ENCODE measurements around the gene ZNF438. TPM values are rescaled to one million over a fixed set of nuclear protein-coding genes. Genes with fewer than 3 reads are reported as not detected.

ZNF438 gene
- total and polyA plus RNA-seq, 9 donors, result 6.2 to 12.7 (median 7.1) TPM

DNA sequence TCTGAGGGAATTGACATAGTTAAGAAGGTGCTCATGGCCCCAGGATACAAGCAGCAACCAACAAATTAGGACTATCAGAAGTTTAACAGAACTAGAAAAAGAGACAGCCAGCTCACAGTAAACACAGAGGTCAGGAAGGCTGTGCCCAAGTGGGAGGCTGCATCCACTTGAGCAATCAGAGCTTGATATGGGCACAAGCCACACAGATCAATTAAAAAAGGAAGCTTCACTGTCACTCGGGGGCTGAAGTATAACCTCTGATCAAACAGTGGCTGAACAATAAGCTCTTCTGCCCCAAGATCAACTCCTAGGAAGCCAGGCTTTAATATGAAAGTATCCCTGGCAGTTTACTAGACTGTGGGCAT lies 40.0 kb downstream of the ZNF438 start:
- TF ChIP-seq, protein P1, sequence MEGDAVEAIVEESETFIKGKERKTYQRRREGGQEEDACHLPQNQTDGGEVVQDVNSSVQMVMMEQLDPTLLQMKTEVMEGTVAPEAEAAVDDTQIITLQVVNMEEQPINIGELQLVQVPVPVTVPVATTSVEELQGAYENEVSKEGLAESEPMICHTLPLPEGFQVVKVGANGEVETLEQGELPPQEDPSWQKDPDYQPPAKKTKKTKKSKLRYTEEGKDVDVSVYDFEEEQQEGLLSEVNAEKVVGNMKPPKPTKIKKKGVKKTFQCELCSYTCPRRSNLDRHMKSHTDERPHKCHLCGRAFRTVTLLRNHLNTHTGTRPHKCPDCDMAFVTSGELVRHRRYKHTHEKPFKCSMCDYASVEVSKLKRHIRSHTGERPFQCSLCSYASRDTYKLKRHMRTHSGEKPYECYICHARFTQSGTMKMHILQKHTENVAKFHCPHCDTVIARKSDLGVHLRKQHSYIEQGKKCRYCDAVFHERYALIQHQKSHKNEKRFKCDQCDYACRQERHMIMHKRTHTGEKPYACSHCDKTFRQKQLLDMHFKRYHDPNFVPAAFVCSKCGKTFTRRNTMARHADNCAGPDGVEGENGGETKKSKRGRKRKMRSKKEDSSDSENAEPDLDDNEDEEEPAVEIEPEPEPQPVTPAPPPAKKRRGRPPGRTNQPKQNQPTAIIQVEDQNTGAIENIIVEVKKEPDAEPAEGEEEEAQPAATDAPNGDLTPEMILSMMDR (IDR thresholded peaks at IDR 0.05), result no peak
- no peak for TF ChIP-seq EP300 (IDR thresholded peaks at IDR 0.05)
- no peak for TF ChIP-seq POLR2A (IDR thresholded peaks at IDR 0.05)
- no peaks in the 10 kb centered on the region for H3K9me3 ChIP-seq
- WGBS, 3 donors, result 79 to 95% (median 84%) methylated on average over 1 of the region's 1 CpG
- no peaks in the 10 kb centered on the region for H3K36me3 ChIP-seq
- no peak overlapping the region for H3K4me3 ChIP-seq
- no peaks in the 10 kb centered on the region for H3K27me3 ChIP-seq
- intact Hi-C loops (cut with DNase I), result no loop called here
- no peak overlapping the region for H3K27ac ChIP-seq
- DNase-seq, result no peak
- peaks cover 6% of the 10 kb centered on the region for H3K4me1 ChIP-seq (ENCODE audit: insufficient read depth)

DNA sequence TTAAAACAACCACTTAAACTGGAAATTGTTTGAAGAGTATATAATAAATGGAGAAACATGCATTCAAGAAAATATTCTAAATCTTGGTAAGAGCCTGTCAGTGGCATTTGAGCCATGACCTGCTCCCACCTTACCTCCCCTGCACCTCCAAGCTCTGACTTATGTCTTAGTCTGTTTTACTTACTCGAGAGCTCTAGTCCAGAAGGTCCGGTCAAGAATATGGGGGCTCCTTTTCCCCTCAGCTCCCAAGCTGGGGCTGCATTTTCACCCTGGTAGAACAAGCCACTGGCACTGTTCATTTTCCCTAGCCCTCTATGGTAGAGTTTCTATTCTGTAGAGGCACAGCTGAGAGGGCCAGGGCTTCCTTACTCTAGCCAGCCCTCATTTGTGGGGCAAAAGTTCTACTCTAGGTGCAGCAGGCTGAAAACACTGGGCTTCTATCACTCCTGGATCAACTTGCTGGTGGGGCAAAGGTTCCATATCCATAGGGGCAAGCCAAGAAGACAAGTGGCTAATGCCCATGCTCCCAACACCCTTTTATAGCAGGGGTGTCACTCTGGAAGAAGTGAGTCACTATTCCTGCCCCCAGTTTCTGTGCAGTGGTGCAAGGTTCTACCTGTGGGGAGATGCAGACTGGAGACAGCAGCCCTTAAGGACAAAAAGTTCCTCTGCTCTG lies 40.6 kb downstream of the ZNF438 start:
- Histone ChIP-seq H3K36me3 (no peaks in the 10 kb centered on the region), H3K9me3 (no peaks in the 10 kb centered on the region), H3K4me1 (ENCODE audit: insufficient read depth) (peaks cover 6% of the 10 kb centered on the region), H3K27me3 (no peaks in the 10 kb centered on the region), H3K4me3 (no peak overlapping the region), H3K27ac (no peak overlapping the region)
- intact Hi-C loops (cut with DNase I), result no loop called here
- WGBS, 3 donors, result 98 to 100% (median 98%) methylated on average over 2 of the region's 2 CpGs
- DNase-seq, result no peak
- TF ChIP-seq POLR2A (IDR thresholded peaks at IDR 0.05) (no peak), EP300 (IDR thresholded peaks at IDR 0.05) (no peak)
- TF ChIP-seq, protein P1 (IDR thresholded peaks at IDR 0.05), result no peak

DNA sequence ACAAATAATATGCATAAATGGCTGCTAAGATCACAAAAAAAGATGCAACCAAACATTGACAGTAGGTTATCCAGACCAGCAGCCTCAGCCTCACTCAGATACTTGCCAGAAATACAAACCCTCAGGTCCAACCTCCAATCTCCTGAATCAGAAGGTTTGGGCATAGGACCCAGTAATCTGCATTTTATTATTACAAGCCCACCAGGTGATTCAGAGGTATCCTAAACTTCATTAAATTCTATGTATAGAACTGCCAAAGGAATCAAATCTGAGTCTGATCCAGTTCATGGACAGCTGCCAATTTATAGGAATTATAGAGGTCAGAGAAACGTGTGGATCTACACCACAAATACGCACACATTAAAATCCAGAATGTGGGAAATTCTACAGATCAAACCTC lies 41.3 kb downstream of the ZNF438 start:
- Histone ChIP-seq H3K4me1 (ENCODE audit: insufficient read depth) (peaks cover 6% of the 10 kb centered on the region), H3K27me3 (no peaks in the 10 kb centered on the region), H3K36me3 (no peaks in the 10 kb centered on the region), H3K27ac (no peak overlapping the region), H3K4me3 (no peak overlapping the region), H3K9me3 (no peaks in the 10 kb centered on the region)
- no peak for DNase-seq
- WGBS, 3 donors, result 92 to 96% (median 93%) methylated on average over 2 of the region's 2 CpGs
- intact Hi-C loops (cut with DNase I), result no loop called here
- no peak for TF ChIP-seq EP300 (IDR thresholded peaks at IDR 0.05)
- TF ChIP-seq, protein P1 (IDR thresholded peaks at IDR 0.05), result no peak
- no peak for TF ChIP-seq POLR2A (IDR thresholded peaks at IDR 0.05)

DNA sequence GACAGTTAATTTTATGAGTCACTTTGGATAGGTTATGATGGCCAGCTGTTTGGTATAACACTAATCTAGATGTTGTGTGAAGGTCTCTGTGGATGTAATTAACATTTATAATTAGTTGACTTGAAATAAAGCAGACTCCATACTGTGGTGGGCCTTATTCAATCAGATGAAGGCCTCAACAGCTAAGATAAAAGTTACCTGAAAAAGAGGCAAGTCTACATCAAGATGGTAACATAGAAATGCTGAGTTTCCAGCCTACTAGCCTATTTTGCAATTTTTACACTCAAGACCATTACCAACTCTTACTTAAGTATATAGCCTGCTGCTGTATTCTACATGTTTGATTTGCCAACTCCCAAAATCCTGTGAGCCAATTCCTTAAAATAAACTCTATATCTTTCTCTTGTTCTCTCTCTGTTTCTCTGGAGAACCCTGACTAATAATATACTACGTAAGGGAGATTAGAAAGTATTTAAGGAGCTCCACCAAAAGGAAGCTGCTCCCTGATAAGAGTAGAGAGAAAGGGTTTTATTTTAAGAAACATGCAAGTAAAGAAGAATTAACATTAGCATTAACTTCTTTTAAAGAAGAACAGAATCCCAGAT lies 42.7 kb downstream of the ZNF438 start:
- Histone ChIP-seq H3K27me3 (no peaks in the 10 kb centered on the region), H3K4me1 (ENCODE audit: insufficient read depth) (peaks cover 6% of the 10 kb centered on the region), H3K4me3 (no peak overlapping the region), H3K36me3 (no peaks in the 10 kb centered on the region), H3K9me3 (no peaks in the 10 kb centered on the region), H3K27ac (no peak overlapping the region)
- TF ChIP-seq, protein P1 (IDR thresholded peaks at IDR 0.05), result no peak
- no peak for TF ChIP-seq EP300 (IDR thresholded peaks at IDR 0.05)
- no peak for DNase-seq
- intact Hi-C loops (cut with DNase I), result no loop called here
- 0 to 1% (median 0%) methylated on average over 1 of the region's 1 CpG for WGBS, 3 donors
